Osteocyte (in vitro differentiated cells): Measurements from ENCODE around the gene TSPAN3. TPM values are rescaled to one million over a fixed set of nuclear protein-coding genes. Genes with fewer than 3 reads are reported as not detected.

Experiments used
- DNase-seq: peaks from one replicate; pipeline ENCODE4 v3.0.0; 2021; ENCODE audit warnings: mixed read lengths; ENCODE audit not compliant: unreplicated experiment; ENCODE audit errors: extremely low spot score
- H3K27ac Mint-ChIP-seq: one replicate; pipeline ENCODE4 v1.8.0; 2021; ENCODE audit warnings: mild to moderate bottlenecking, mixed read lengths; ENCODE audit not compliant: unreplicated experiment
- H3K27me3 Mint-ChIP-seq: one replicate; pipeline ENCODE4 v1.8.0; 2021; ENCODE audit warnings: mixed read lengths; ENCODE audit not compliant: unreplicated experiment
- H3K36me3 Mint-ChIP-seq: one replicate; pipeline ENCODE4 v1.8.0; 2021; ENCODE audit warnings: mixed read lengths; ENCODE audit not compliant: unreplicated experiment
- H3K4me1 Mint-ChIP-seq: one replicate; pipeline ENCODE4 v1.8.0; 2021; ENCODE audit warnings: mixed read lengths; ENCODE audit not compliant: unreplicated experiment
- H3K4me3 Mint-ChIP-seq: one replicate; pipeline ENCODE4 v1.8.0; 2021; ENCODE audit warnings: mild to moderate bottlenecking, moderate library complexity, mixed read lengths; ENCODE audit not compliant: unreplicated experiment
- H3K9me3 Mint-ChIP-seq: one replicate; pipeline ENCODE4 v1.8.0; 2021; ENCODE audit warnings: mixed read lengths; ENCODE audit not compliant: unreplicated experiment
- CTCF ChIP-seq: fragments of 200-600 bp; sonication (generic); IDR thresholded peaks from 2 replicates; pipeline ENCODE4 v1.5.0; 2021; ENCODE audit warnings: antibody characterized with exemption, mild to moderate bottlenecking, moderate library complexity
- total RNA-seq: library from RNA; stranded (reverse); gene quantifications from 2 replicates; pipeline ENCODE4 v1.2.1, GENCODE V29; 2021

The TSPAN3 gene
- total RNA-seq, 1 donor from 2014 or later: 296 TPM

GRCh38 chr15:77064539-77065308, 6.2 kb downstream of the TSPAN3 start:
- Mint-ChIP-seq H3K4me1 (peaks cover 68% of the 10 kb centered on the region), H3K4me3 (no peak overlapping the region), H3K36me3 (peaks cover 4% of the 10 kb centered on the region), H3K27me3 (no peaks in the 10 kb centered on the region), H3K9me3 (no peaks in the 10 kb centered on the region), H3K27ac (peak overlapping the region; percentile 55)
- TF ChIP-seq CTCF: no peak
- no peak for DNase-seq

- Mint-ChIP-seq H3K4me3 (no peak overlapping the region), H3K27me3 (no peaks in the 10 kb centered on the region), H3K36me3 (peaks cover 4% of the 10 kb centered on the region), H3K4me1 (peaks cover 66% of the 10 kb centered on the region), H3K27ac (no peak overlapping the region), H3K9me3 (no peaks in the 10 kb centered on the region)
- no peak for DNase-seq
- no peak for TF ChIP-seq CTCF
These were observed 6.8 kb downstream of the TSPAN3 start for GRCh38 chr15:77064063-77064462.

- Mint-ChIP-seq H3K27ac (no peak overlapping the region), H3K27me3 (no peaks in the 10 kb centered on the region), H3K4me1 (peaks cover 64% of the 10 kb centered on the region), H3K4me3 (no peak overlapping the region), H3K36me3 (peaks cover 6% of the 10 kb centered on the region), H3K9me3 (no peaks in the 10 kb centered on the region)
- DNase-seq: no peak
- no peak for TF ChIP-seq CTCF
These were observed 7.7 kb downstream of the TSPAN3 start for GRCh38 chr15:77063249-77063648.

- Mint-ChIP-seq H3K9me3 (no peaks in the 10 kb centered on the region), H3K36me3 (peaks cover 3% of the 10 kb centered on the region), H3K27ac (peak overlapping the region; percentile 48), H3K4me3 (no peak overlapping the region), H3K4me1 (peaks cover 59% of the 10 kb centered on the region), H3K27me3 (no peaks in the 10 kb centered on the region)
- no peak for TF ChIP-seq CTCF
- no peak for DNase-seq
These were observed 10.4 kb downstream of the TSPAN3 start for GRCh38 chr15:77060546-77060945.

- Mint-ChIP-seq H3K36me3 (peaks cover 3% of the 10 kb centered on the region), H3K27ac (peak overlapping the region; percentile 48), H3K27me3 (no peaks in the 10 kb centered on the region), H3K4me1 (peaks cover 56% of the 10 kb centered on the region), H3K4me3 (no peak overlapping the region), H3K9me3 (no peaks in the 10 kb centered on the region)
- DNase-seq: no peak
- TF ChIP-seq CTCF: no peak
These were observed 11.0 kb downstream of the TSPAN3 start for GRCh38 chr15:77059786-77060361.
